ENCODE results near the gene KCTD15.

The KCTD15 gene

DNA sequence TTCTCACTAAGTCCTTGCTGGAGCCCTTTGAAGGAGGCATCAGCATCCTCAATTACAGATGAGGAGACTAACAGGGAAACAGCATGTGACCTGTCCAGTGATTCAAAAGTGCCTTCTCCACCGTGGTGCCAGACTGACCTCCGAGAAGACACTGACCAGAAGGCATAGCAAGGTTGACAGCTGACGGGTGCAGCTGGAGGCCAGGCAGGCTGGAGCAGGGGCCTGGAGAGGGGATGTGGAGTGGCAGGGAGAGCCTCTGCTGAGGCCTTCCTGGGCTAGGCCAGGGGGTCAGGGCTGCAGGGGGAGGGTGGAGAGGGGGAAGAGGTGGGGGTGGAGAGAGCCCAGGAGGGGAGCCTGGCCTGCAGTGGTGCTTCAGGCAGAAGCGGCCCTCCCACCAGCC lies 66.3 kb downstream of the KCTD15 start:
- DNase-seq: no peak

DNA sequence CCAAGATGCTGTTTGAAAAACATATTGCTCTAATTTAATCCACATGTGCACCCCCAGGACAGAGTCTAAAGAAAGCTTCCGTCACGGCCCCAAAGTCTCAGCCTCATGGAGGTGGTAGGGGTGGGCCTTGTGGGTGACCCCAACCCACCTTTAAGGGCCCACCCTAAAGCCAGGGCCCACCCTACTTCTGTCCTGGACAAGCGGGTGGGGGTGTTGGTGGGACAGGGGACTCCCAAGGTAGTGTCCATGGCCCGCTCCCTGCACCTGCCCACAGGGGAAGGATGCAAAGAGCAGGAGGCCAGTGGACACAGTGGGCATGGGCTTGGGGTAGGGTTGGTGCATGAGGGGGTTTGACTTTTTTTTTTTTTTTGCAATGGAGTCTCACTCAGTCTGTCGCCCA lies 66.8 kb downstream of the KCTD15 start:
- DNase-seq: no peak

DNA sequence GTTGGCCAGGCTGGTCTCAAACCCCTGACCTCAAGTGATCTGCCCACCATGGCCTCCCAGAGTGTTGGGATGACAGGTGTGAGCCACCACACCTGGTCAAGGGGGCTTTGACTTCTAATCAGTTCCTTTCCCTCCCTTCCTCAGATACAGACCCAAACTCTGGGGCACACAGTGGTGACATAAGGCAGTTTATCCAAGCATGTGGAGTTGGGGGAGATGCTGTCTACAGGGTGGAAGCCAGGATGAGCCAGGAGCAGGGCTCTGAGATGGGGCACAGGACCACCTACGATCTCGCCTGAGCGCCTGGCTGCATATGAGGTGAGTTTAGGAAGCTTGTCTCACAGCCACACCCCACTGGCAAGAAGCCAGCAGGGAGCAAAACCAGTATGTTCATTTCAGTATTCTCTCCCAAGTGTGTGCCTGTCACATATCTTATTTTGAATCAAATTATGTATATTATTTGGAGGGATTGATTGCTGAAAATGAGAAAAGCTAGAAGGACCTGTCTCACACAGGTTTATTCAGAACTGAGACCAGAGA lies 67.7 kb downstream of the KCTD15 start:
- no peak for DNase-seq

DNA sequence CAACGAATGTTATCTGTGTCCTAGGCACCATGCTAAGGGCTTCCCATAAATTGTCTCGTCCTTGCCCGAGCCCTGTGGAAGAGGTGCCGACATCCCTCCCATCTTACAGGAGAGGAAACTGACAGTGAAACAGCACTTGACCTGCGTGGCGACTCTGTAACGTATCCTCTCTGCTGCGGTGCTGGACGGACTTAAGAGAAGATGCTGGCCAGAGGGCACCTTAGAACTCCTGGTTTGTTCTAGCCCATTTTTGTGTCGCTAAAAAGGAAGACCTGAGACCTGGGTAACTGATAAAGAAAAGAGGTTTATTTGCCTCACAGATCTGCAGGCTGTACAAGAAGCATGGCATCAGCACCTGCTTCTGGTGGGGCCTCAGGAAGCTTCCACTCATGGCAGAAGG lies 68.6 kb downstream of the KCTD15 start:
- DNase-seq: no peak
